HT-29 (cell line): ENCODE results near the gene ENKUR. TPM values are rescaled to one million over a fixed set of nuclear protein-coding genes. Genes with fewer than 3 reads are reported as not detected.
"Not testable (repeated sequence)": the region's sequence is repeated elsewhere in the genome, so short reads cannot be mapped to it uniquely, and the experiment has no call there.

Experiments used
- DNase-seq: peaks from one replicate; pipeline ENCODE4 v3.0.0-alpha.2; 2015; ENCODE audit warnings: low spot score
- total RNA-seq: library from RNA; depleted of rRNA; stranded (reverse); fragments of >200 nt; shearing (Covaris generic); gene quantifications from 2 replicates; pipeline ENCODE4 v1.2.3, GENCODE V29; 2014

ENKUR gene
- total RNA-seq, 1 experiment from 2014 or later = not detected

GRCh38 chr10:25024528-25024927, 8.6 kb upstream of the ENKUR start:
- DNase-seq = no peak

- no peak for DNase-seq
Measured at GRCh38 chr10:25023278-25023677, 7.3 kb upstream of the ENKUR start.

GRCh38 chr10:25018703-25019102, 2.7 kb upstream of the ENKUR start:
- no peak for DNase-seq

- DNase-seq = peak; percentile 9
Measured at GRCh38 chr10:25017661-25018060, 1.7 kb upstream of the ENKUR start.

GRCh38 chr10:25017154-25017590, 1.2 kb upstream of the ENKUR start:
- DNase-seq = no peak

- peak; percentile 98 for DNase-seq
Measured at GRCh38 chr10:25016376-25017153, 607 bp upstream of the ENKUR start, which contains the start of gene THNSL1. TSS of gene THNSL1 (plus strand) at chr10:25016612. CDS start at chr10:25023224, 6,612 bp downstream.

- no peak for DNase-seq
Measured at GRCh38 chr10:25014579-25014978, 1.4 kb downstream of the ENKUR start.

GRCh38 chr10:25011591-25011990, 4.4 kb downstream of the ENKUR start:
- not testable (repeated sequence) for DNase-seq

GRCh38 chr10:24998044-24998443, 17.9 kb downstream of the ENKUR start:
- no peak for DNase-seq

GRCh38 chr10:24995072-24995471, 20.9 kb downstream of the ENKUR start:
- no peak for DNase-seq

- DNase-seq = no peak
Measured at GRCh38 chr10:24993237-24993958, 22.6 kb downstream of the ENKUR start.

GRCh38 chr10:24992512-24993133, 23.3 kb downstream of the ENKUR start:
- DNase-seq = no peak

GRCh38 chr10:24991298-24991697, 24.7 kb downstream of the ENKUR start:
- DNase-seq = no peak

- no peak for DNase-seq
Measured at GRCh38 chr10:24989867-24990266, 26.1 kb downstream of the ENKUR start.

GRCh38 chr10:24988831-24989640, 26.9 kb downstream of the ENKUR start:
- no peak for DNase-seq

- no peak for DNase-seq
Measured at GRCh38 chr10:24984906-24985305, 31.1 kb downstream of the ENKUR start.

GRCh38 chr10:24983946-24984345, 32.0 kb downstream of the ENKUR start:
- DNase-seq = no peak

GRCh38 chr10:24983130-24983529, 32.8 kb downstream of the ENKUR start:
- DNase-seq = no peak

GRCh38 chr10:24982319-24983112, 33.4 kb downstream of the ENKUR start:
- DNase-seq = no peak

GRCh38 chr10:24981161-24981710, 34.7 kb downstream of the ENKUR start:
- DNase-seq = no peak
